OCI-LY3 (cell line): ENCODE measurements around the gene USHBP1.

Experiments used
- CTCF ChIP-seq: fragments of 200-600, 300-600 bp; sonication (generic); IDR thresholded peaks from 2 replicates; pipeline ENCODE4 v1.5.1; 2014; ENCODE audit warnings: antibody characterized with exemption, low read length, low read depth
- EZH2phosphoT487 ChIP-seq: fragments of 200-600 bp; shearing (Covaris generic); IDR thresholded peaks from 2 replicates; pipeline ENCODE4 v1.6.1; 2018; ENCODE audit warnings: antibody characterized with exemption, mixed run types, low read depth

- TF ChIP-seq CTCF (no peak), EZH2phosphoT487 (no peak)
Measured at GRCh38 chr19:17305216-17305516, 40.6 kb upstream of the USHBP1 start.
